ENCODE results near the gene LCE2B. TPM values are rescaled to one million over a fixed set of nuclear protein-coding genes. Genes with fewer than 3 reads are reported as not detected.
"Not testable (repeated sequence)": the region's sequence is repeated elsewhere in the genome, so short reads cannot be mapped to it uniquely, and the experiment has no call there.

LCE2B gene
- total RNA-seq, 1 experiment from 2014 or later, result not detected

GRCh38 chr1:152663098-152663497 lies 22.8 kb upstream of the LCE2B start, which contains the start of gene LCE2D:
Gene LCE2D, plus strand, starts transcription at chr1:152663380. Its CDS starts 726 bp downstream, at chr1:152664106.
- no peaks in the 10 kb centered on the region for H4K20me1 ChIP-seq (ENCODE audit: insufficient read depth, low read depth, low read length)
- no peak within 1 kb of the TSS for H3K9ac ChIP-seq (ENCODE audit: low read length)
- no peaks in the 10 kb centered on the region for H3K9me3 ChIP-seq (ENCODE audit: low read length)
- DNase-seq, result no peak
- no peaks in the 10 kb centered on the region for H3K4me1 ChIP-seq (ENCODE audit: low read length)
- no peak within 1 kb of the TSS for H3K27ac ChIP-seq (ENCODE audit: low read length)
- H3K4me2 ChIP-seq (ENCODE audit: low read depth, low read length, poor library complexity, severe bottlenecking), result no peak within 1 kb of the TSS
- H3K27me3 ChIP-seq (ENCODE audit: low read length), result no peaks in the 10 kb centered on the region
- no peak within 1 kb of the TSS for H2AFZ ChIP-seq (ENCODE audit: low read length)
- H3K9me2 ChIP-seq (replicated peaks; ENCODE audit: insufficient read depth, low read length), result no peaks in the 10 kb centered on the region
- H3K4me3 ChIP-seq (ENCODE audit: low read length), result no peak within 1 kb of the TSS
- no peaks in the 10 kb centered on the region for H3K36me3 ChIP-seq (ENCODE audit: insufficient read depth, low read length)
- H3K79me2 ChIP-seq (ENCODE audit: low read length), result no peaks in the 10 kb centered on the region

GRCh38 chr1:152666171-152666570 lies 19.8 kb upstream of the LCE2B start:
- H3K27ac ChIP-seq (ENCODE audit: low read length); H3K79me2 ChIP-seq (ENCODE audit: low read length); H3K9ac ChIP-seq (ENCODE audit: low read length); H3K36me3 ChIP-seq (ENCODE audit: insufficient read depth, low read length); H3K9me2 ChIP-seq (replicated peaks; ENCODE audit: insufficient read depth, low read length); H4K20me1 ChIP-seq (ENCODE audit: insufficient read depth, low read depth, low read length); H3K27me3 ChIP-seq (ENCODE audit: low read length); H3K4me2 ChIP-seq (ENCODE audit: low read depth, low read length, poor library complexity, severe bottlenecking); H3K9me3 ChIP-seq (ENCODE audit: low read length); H2AFZ ChIP-seq (ENCODE audit: low read length); H3K4me1 ChIP-seq (ENCODE audit: low read length); DNase-seq; H3K4me3 ChIP-seq (ENCODE audit: low read length): not testable (repeated sequence)

DNA sequence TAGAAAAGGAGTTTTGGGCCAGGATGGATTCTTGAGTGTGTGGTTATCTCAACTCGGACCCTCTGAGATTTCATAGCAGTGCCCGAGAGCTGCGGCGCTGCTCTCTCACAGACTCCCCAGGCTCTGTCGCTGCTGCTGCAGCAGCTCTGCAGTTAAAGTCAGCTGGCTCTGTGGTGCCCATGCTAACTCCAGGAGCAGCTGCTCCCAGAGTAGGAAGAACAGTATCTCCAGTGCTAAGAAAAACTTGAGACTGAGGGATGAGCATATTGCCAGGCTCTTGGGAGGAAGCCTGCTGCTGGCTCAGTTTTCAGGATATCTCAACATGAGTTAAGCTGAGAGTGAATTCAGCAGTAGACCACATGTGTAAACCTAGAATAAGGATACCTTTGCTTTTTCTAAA lies 18.3 kb upstream of the LCE2B start:
- Histone ChIP-seq H3K4me2 (ENCODE audit: low read depth, low read length, poor library complexity, severe bottlenecking) (no peak overlapping the region), H3K36me3 (ENCODE audit: insufficient read depth, low read length) (no peaks in the 10 kb centered on the region), H3K79me2 (ENCODE audit: low read length) (no peaks in the 10 kb centered on the region), H3K9ac (ENCODE audit: low read length) (no peak overlapping the region), H2AFZ (ENCODE audit: low read length) (no peak overlapping the region), H3K27ac (ENCODE audit: low read length) (no peak overlapping the region), H3K9me2 (replicated peaks; ENCODE audit: insufficient read depth, low read length) (no peaks in the 10 kb centered on the region), H4K20me1 (ENCODE audit: insufficient read depth, low read depth, low read length) (no peaks in the 10 kb centered on the region), H3K9me3 (ENCODE audit: low read length) (no peaks in the 10 kb centered on the region), H3K4me3 (ENCODE audit: low read length) (no peak overlapping the region), H3K4me1 (ENCODE audit: low read length) (no peaks in the 10 kb centered on the region), H3K27me3 (ENCODE audit: low read length) (no peaks in the 10 kb centered on the region)
- DNase-seq, result no peak

GRCh38 chr1:152673016-152673415 lies 12.9 kb upstream of the LCE2B start:
- H3K36me3 ChIP-seq (ENCODE audit: insufficient read depth, low read length), result no peaks in the 10 kb centered on the region

GRCh38 chr1:152674983-152675382 lies 10.9 kb upstream of the LCE2B start, which contains the start of gene LCE2C:
Gene LCE2C, plus strand, starts transcription at chr1:152675279. Its CDS starts 737 bp downstream, at chr1:152676016.
- not testable (repeated sequence) for H2AFZ ChIP-seq (ENCODE audit: low read length); H3K27me3 ChIP-seq (ENCODE audit: low read length); H3K9me3 ChIP-seq (ENCODE audit: low read length); H3K27ac ChIP-seq (ENCODE audit: low read length); H3K9ac ChIP-seq (ENCODE audit: low read length); H3K4me1 ChIP-seq (ENCODE audit: low read length); H3K9me2 ChIP-seq (replicated peaks; ENCODE audit: insufficient read depth, low read length); H3K79me2 ChIP-seq (ENCODE audit: low read length); H3K4me2 ChIP-seq (ENCODE audit: low read depth, low read length, poor library complexity, severe bottlenecking); H3K36me3 ChIP-seq (ENCODE audit: insufficient read depth, low read length); H3K4me3 ChIP-seq (ENCODE audit: low read length); H4K20me1 ChIP-seq (ENCODE audit: insufficient read depth, low read depth, low read length); DNase-seq

More at GRCh38 chr1:152673016-152673415, 12.9 kb upstream of the LCE2B start:
- H3K4me3 ChIP-seq (ENCODE audit: low read length), result no peak overlapping the region
- H3K9me2 ChIP-seq (replicated peaks; ENCODE audit: insufficient read depth, low read length), result no peaks in the 10 kb centered on the region
- H3K27me3 ChIP-seq (ENCODE audit: low read length), result no peaks in the 10 kb centered on the region
- H4K20me1 ChIP-seq (ENCODE audit: insufficient read depth, low read depth, low read length), result no peaks in the 10 kb centered on the region
- no peaks in the 10 kb centered on the region for H3K9me3 ChIP-seq (ENCODE audit: low read length)
- H3K27ac ChIP-seq (ENCODE audit: low read length), result no peak overlapping the region
- H3K79me2 ChIP-seq (ENCODE audit: low read length), result no peaks in the 10 kb centered on the region
- no peak overlapping the region for H2AFZ ChIP-seq (ENCODE audit: low read length)
- no peak for DNase-seq
- no peak overlapping the region for H3K9ac ChIP-seq (ENCODE audit: low read length)
- no peaks in the 10 kb centered on the region for H3K4me1 ChIP-seq (ENCODE audit: low read length)
- H3K4me2 ChIP-seq (ENCODE audit: low read depth, low read length, poor library complexity, severe bottlenecking), result no peak overlapping the region

GRCh38 chr1:152679459-152679858 lies 6.5 kb upstream of the LCE2B start:
- no peak overlapping the region for H3K27ac ChIP-seq (ENCODE audit: low read length)
- H3K79me2 ChIP-seq (ENCODE audit: low read length), result no peaks in the 10 kb centered on the region
- H3K9me3 ChIP-seq (ENCODE audit: low read length), result no peaks in the 10 kb centered on the region
- H4K20me1 ChIP-seq (ENCODE audit: insufficient read depth, low read depth, low read length), result no peaks in the 10 kb centered on the region
- no peak for DNase-seq
- no peaks in the 10 kb centered on the region for H3K36me3 ChIP-seq (ENCODE audit: insufficient read depth, low read length)
- H3K9me2 ChIP-seq (replicated peaks; ENCODE audit: insufficient read depth, low read length), result no peaks in the 10 kb centered on the region
- H3K4me2 ChIP-seq (ENCODE audit: low read depth, low read length, poor library complexity, severe bottlenecking), result no peak overlapping the region
- no peak overlapping the region for H3K4me3 ChIP-seq (ENCODE audit: low read length)
- H3K4me1 ChIP-seq (ENCODE audit: low read length), result no peaks in the 10 kb centered on the region
- H3K27me3 ChIP-seq (ENCODE audit: low read length), result no peaks in the 10 kb centered on the region
- H3K9ac ChIP-seq (ENCODE audit: low read length), result no peak overlapping the region
- H2AFZ ChIP-seq (ENCODE audit: low read length), result no peak overlapping the region

DNA sequence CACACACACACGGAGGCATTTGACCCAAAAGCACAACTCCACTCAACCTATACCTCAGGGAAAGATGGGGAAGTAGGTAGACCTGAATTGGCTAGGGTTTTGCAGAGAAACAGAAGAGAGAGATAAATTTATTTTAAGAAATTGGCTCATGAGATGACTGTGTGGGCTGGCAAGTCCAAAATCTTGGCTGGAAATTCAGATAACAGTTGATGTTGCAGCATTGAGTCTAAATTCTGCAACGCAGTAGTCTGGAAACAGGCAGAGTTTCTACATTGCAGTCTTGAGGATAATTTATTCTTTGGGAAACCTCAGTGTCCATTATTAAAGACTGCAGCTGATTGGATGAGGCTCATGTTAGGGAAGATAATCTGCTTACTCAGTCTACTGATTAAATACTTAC lies 4.3 kb upstream of the LCE2B start:
- no peaks in the 10 kb centered on the region for H3K4me1 ChIP-seq (ENCODE audit: low read length)
- H3K79me2 ChIP-seq (ENCODE audit: low read length), result no peaks in the 10 kb centered on the region
- no peak overlapping the region for H3K27ac ChIP-seq (ENCODE audit: low read length)
- H3K4me2 ChIP-seq (ENCODE audit: low read depth, low read length, poor library complexity, severe bottlenecking), result no peak overlapping the region
- H3K9me2 ChIP-seq (replicated peaks; ENCODE audit: insufficient read depth, low read length), result no peaks in the 10 kb centered on the region
- no peak overlapping the region for H3K9ac ChIP-seq (ENCODE audit: low read length)
- H3K27me3 ChIP-seq (ENCODE audit: low read length), result no peaks in the 10 kb centered on the region
- no peaks in the 10 kb centered on the region for H3K36me3 ChIP-seq (ENCODE audit: insufficient read depth, low read length)
- no peak overlapping the region for H2AFZ ChIP-seq (ENCODE audit: low read length)
- H4K20me1 ChIP-seq (ENCODE audit: insufficient read depth, low read depth, low read length), result no peaks in the 10 kb centered on the region
- H3K9me3 ChIP-seq (ENCODE audit: low read length), result no peaks in the 10 kb centered on the region
- no peak overlapping the region for H3K4me3 ChIP-seq (ENCODE audit: low read length)
- no peak for DNase-seq

DNA sequence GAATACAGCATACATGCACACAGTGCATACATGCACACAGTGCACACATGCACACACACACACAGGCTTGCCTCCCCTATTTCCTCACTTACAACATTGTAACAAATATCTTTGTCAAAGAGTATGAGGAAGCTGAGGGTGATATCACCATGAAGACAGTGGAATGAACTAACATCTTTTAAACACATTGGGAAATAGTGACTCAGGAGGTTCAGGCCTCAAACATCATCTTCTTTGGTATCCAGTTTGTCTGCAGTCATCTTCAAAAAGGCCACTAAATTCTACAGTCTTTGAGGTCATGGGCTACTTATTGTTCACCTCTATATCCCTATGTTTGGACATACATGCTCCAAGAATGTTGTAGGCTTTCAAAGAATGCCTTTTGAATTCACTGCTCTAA lies 2.1 kb upstream of the LCE2B start:
- Histone ChIP-seq H2AFZ (ENCODE audit: low read length) (no peak overlapping the region), H3K9me3 (ENCODE audit: low read length) (no peaks in the 10 kb centered on the region), H3K27ac (ENCODE audit: low read length) (no peak overlapping the region), H3K4me1 (ENCODE audit: low read length) (no peaks in the 10 kb centered on the region), H4K20me1 (ENCODE audit: insufficient read depth, low read depth, low read length) (no peaks in the 10 kb centered on the region), H3K9ac (ENCODE audit: low read length) (no peak overlapping the region), H3K9me2 (replicated peaks; ENCODE audit: insufficient read depth, low read length) (no peaks in the 10 kb centered on the region), H3K36me3 (ENCODE audit: insufficient read depth, low read length) (no peaks in the 10 kb centered on the region), H3K27me3 (ENCODE audit: low read length) (no peaks in the 10 kb centered on the region), H3K4me3 (ENCODE audit: low read length) (no peak overlapping the region), H3K4me2 (ENCODE audit: low read depth, low read length, poor library complexity, severe bottlenecking) (no peak overlapping the region), H3K79me2 (ENCODE audit: low read length) (no peaks in the 10 kb centered on the region)
- DNase-seq, result no peak

Measured in Karpas-422 (cell line).